ENCODE results near the gene PPP1R16B. TPM values are rescaled to one million over a fixed set of nuclear protein-coding genes. Genes with fewer than 3 reads are reported as not detected.
"Not testable (repeated sequence)": the region's sequence is repeated elsewhere in the genome, so short reads cannot be mapped to it uniquely, and the experiment has no call there.

PPP1R16B gene
- total RNA-seq, 1 donor from 2014 or later, result 46.9 TPM

GRCh38 chr20:38790200-38791053, 15.1 kb upstream of the PPP1R16B start:
- no peaks in the 10 kb centered on the region for H3K9me3 Mint-ChIP-seq (ENCODE audit: unreplicated experiment)
- no peak overlapping the region for H3K4me3 Mint-ChIP-seq (ENCODE audit: unreplicated experiment)
- H3K36me3 Mint-ChIP-seq (ENCODE audit: low read depth, unreplicated experiment), result no peaks in the 10 kb centered on the region
- TF ChIP-seq CTCF (IDR thresholded peaks at IDR 0.05; ENCODE audit: unreplicated experiment), result peak; percentile 66
- no peaks in the 10 kb centered on the region for H3K4me1 Mint-ChIP-seq (ENCODE audit: unreplicated experiment)
- DNase-seq (ENCODE audit: low spot score), result peak; percentile 32
- no peaks in the 10 kb centered on the region for H3K27me3 Mint-ChIP-seq (ENCODE audit: unreplicated experiment)
- no peak overlapping the region for H3K27ac Mint-ChIP-seq (ENCODE audit: unreplicated experiment)

GRCh38 chr20:38791291-38791690, 14.2 kb upstream of the PPP1R16B start:
- no peak for DNase-seq (ENCODE audit: low spot score)
- Mint-ChIP-seq H3K9me3 (ENCODE audit: unreplicated experiment) (no peaks in the 10 kb centered on the region), H3K27ac (ENCODE audit: unreplicated experiment) (no peak overlapping the region), H3K4me1 (ENCODE audit: unreplicated experiment) (no peaks in the 10 kb centered on the region), H3K36me3 (ENCODE audit: low read depth, unreplicated experiment) (no peaks in the 10 kb centered on the region), H3K27me3 (ENCODE audit: unreplicated experiment) (no peaks in the 10 kb centered on the region), H3K4me3 (ENCODE audit: unreplicated experiment) (no peak overlapping the region)
- no peak for TF ChIP-seq CTCF (IDR thresholded peaks at IDR 0.05; ENCODE audit: unreplicated experiment)

- DNase-seq (ENCODE audit: low spot score), result no peak
- H3K27me3 Mint-ChIP-seq (ENCODE audit: unreplicated experiment), result no peaks in the 10 kb centered on the region
- H3K27ac Mint-ChIP-seq (ENCODE audit: unreplicated experiment), result no peak overlapping the region
- H3K4me1 Mint-ChIP-seq (ENCODE audit: unreplicated experiment), result peaks cover 3% of the 10 kb centered on the region
- no peaks in the 10 kb centered on the region for H3K36me3 Mint-ChIP-seq (ENCODE audit: low read depth, unreplicated experiment)
- H3K9me3 Mint-ChIP-seq (ENCODE audit: unreplicated experiment), result no peaks in the 10 kb centered on the region
- no peak for TF ChIP-seq CTCF (IDR thresholded peaks at IDR 0.05; ENCODE audit: unreplicated experiment)
- no peak overlapping the region for H3K4me3 Mint-ChIP-seq (ENCODE audit: unreplicated experiment)
These were observed 13.6 kb upstream of the PPP1R16B start for GRCh38 chr20:38791940-38792339.

- H3K27ac Mint-ChIP-seq (ENCODE audit: unreplicated experiment); H3K36me3 Mint-ChIP-seq (ENCODE audit: low read depth, unreplicated experiment); H3K27me3 Mint-ChIP-seq (ENCODE audit: unreplicated experiment); H3K9me3 Mint-ChIP-seq (ENCODE audit: unreplicated experiment); DNase-seq (ENCODE audit: low spot score); H3K4me3 Mint-ChIP-seq (ENCODE audit: unreplicated experiment); H3K4me1 Mint-ChIP-seq (ENCODE audit: unreplicated experiment): not testable (repeated sequence)
These were observed 11.4 kb upstream of the PPP1R16B start for GRCh38 chr20:38794057-38794456.

- Mint-ChIP-seq H3K27me3 (ENCODE audit: unreplicated experiment) (peaks cover 5% of the 10 kb centered on the region), H3K9me3 (ENCODE audit: unreplicated experiment) (no peaks in the 10 kb centered on the region), H3K4me3 (ENCODE audit: unreplicated experiment) (no peak overlapping the region), H3K4me1 (ENCODE audit: unreplicated experiment) (peaks cover 10% of the 10 kb centered on the region), H3K36me3 (ENCODE audit: low read depth, unreplicated experiment) (no peaks in the 10 kb centered on the region), H3K27ac (ENCODE audit: unreplicated experiment) (no peak overlapping the region)
- no peak for TF ChIP-seq CTCF (IDR thresholded peaks at IDR 0.05; ENCODE audit: unreplicated experiment)
- no peak for DNase-seq (ENCODE audit: low spot score)
These were observed 7.2 kb upstream of the PPP1R16B start for GRCh38 chr20:38798266-38798665.
